ENCODE measurements around the gene AMH. TPM values are rescaled to one million over a fixed set of nuclear protein-coding genes. Genes with fewer than 3 reads are reported as not detected.

AMH gene
- total and polyA plus RNA-seq, 8 donors = 0.45 to 2.0 (median 0.86) TPM; not detected in 2

DNA sequence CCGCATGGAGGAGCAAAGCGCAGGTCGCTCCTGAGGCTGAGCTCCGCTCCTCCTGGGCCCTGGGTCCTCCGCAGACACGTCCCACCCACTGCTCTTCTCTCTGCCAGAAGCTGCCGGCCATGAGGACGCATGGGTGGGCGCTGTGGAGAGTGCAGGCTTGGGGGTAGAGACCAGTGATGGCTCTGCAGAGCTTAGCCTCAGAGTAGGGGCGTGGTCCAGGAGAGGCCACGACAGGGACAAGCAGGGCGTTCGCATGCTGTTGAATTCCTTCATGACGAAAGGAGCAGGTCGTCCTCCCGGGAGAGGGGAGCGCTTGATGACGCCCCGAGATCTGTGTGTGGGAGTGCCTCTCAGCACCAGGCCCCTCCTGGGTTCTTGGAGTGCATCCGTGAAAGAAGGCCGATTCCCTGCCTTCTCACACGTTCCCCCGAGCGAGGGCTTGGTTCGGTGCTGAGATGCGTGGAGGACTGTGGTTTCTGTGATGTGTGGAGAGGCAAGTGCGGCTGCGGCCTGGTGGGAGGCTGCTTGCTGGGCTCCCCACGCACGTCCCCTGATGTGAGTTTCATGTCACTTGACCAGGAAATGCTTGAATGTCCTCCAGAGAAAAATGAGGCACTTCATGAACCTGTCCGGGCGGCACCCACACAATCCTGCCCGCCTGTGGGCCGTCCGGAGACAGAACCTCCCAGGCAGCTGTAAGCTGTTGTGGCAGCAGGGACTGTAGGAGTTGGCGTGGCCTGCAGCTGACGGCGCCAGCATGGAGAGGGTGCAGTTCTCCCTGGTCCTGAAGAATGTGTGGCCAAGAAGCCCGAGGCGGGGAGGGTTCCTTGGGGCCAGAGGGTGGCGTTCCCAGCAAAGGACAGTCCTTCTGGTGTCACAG, 8.0 kb upstream of the AMH start:
- TF ChIP-seq POLR2AphosphoS5 (IDR thresholded peaks at IDR 0.05) (no peak), POLR2A (IDR thresholded peaks at IDR 0.05) (no peak), EP300 (IDR thresholded peaks at IDR 0.05) (no peak)
- TF ChIP-seq, protein P1, sequence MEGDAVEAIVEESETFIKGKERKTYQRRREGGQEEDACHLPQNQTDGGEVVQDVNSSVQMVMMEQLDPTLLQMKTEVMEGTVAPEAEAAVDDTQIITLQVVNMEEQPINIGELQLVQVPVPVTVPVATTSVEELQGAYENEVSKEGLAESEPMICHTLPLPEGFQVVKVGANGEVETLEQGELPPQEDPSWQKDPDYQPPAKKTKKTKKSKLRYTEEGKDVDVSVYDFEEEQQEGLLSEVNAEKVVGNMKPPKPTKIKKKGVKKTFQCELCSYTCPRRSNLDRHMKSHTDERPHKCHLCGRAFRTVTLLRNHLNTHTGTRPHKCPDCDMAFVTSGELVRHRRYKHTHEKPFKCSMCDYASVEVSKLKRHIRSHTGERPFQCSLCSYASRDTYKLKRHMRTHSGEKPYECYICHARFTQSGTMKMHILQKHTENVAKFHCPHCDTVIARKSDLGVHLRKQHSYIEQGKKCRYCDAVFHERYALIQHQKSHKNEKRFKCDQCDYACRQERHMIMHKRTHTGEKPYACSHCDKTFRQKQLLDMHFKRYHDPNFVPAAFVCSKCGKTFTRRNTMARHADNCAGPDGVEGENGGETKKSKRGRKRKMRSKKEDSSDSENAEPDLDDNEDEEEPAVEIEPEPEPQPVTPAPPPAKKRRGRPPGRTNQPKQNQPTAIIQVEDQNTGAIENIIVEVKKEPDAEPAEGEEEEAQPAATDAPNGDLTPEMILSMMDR (IDR thresholded peaks at IDR 0.05) = no peak
- Histone ChIP-seq H3K36me3 (peaks cover 32 to 44% (median 38%) of the 10 kb centered on the region in 4 donors), H3K9me3 (no peaks in the 10 kb centered on the region), H3K4me3 (peak overlapping the region in 2 of 4 donors; percentile 44 to 88), H3K27ac (peak overlapping the region in 3 of 5 donors; percentile 58 to 73 (median 65)), H3K27me3 (no peaks in the 10 kb centered on the region), H3K4me1 (peaks cover 55 to 76% (median 66%) of the 10 kb centered on the region in 4 donors)
- WGBS, 5 donors = 62 to 76% (median 70%) methylated on average over 35 to 41 of the region's 41 CpGs
- intact Hi-C loops (cut with DNase I; ENCODE audit: low total_unique reads) = no loop called here
- DNase-seq = no peak

DNA sequence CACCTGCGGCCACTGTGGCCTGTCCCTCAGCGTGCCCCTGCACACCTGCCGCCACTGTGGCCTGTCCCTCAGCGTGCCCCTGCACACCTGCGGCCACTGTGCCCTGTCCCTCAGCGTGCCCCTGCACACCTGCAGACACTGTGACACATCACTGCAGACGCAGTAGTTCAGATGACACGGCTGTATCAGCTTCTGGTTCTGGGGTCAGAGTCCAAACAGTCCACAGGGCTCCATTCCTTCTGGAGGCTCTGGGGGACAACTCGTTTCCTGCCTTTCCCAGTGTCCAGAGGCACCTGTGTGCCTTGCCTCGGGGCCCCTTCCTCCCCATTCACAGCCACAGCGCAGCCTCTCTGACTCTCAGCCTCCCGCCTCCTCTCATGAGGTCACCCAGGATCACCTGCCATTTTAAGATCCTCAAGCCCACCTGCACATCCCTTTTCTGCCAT, 7.0 kb upstream of the AMH start:
- Histone ChIP-seq H3K27ac (no peak overlapping the region), H3K36me3 (peaks cover 42 to 54% (median 48%) of the 10 kb centered on the region in 4 donors)

DNA sequence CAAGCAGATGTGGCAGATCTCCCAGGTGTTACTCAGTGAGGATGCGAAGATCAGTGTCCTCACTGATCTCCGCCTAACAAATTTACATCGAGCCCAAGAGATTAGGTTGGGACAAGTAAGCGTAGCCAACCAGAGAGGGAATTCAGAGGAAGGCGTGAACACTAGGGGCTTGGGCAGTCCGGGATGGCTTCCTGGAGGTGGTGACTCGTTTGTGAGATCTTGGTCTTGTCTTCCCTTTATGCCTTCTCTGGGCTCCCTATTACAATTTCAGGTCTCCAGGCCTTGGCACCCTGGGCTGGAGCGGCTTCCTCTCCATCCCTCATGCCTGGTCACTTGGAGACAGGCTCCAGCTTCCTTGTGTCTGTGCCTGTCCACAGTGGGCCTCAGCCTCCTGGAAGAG, 6.3 kb upstream of the AMH start:
- Histone ChIP-seq H3K27me3 (peaks cover 0 to 3% (median 0%) of the 10 kb centered on the region in 3 donors), H3K4me3 (no peak overlapping the region), H3K36me3 (peaks cover 49 to 61% (median 55%) of the 10 kb centered on the region in 4 donors), H3K9me3 (no peaks in the 10 kb centered on the region), H3K4me1 (peaks cover 48 to 80% (median 58%) of the 10 kb centered on the region in 4 donors), H3K27ac (no peak overlapping the region)
- TF ChIP-seq, protein P1 (IDR thresholded peaks at IDR 0.05) = no peak
- no peak for TF ChIP-seq POLR2AphosphoS5 (IDR thresholded peaks at IDR 0.05)
- TF ChIP-seq EP300 (IDR thresholded peaks at IDR 0.05) = no peak
- no peak for TF ChIP-seq POLR2A (IDR thresholded peaks at IDR 0.05)
- no peak for DNase-seq
- WGBS, 5 donors = 87 to 92% (median 90%) methylated on average over 7 to 8 of the region's 8 CpGs
- intact Hi-C loops (cut with DNase I; ENCODE audit: low total_unique reads) = no loop called here

More for the DNA sequence above, 7.0 kb upstream of the AMH start:
- intact Hi-C loops (cut with DNase I; ENCODE audit: low total_unique reads) = no loop called here
- Histone ChIP-seq H3K4me1 (peaks cover 55 to 84% (median 63%) of the 10 kb centered on the region in 4 donors), H3K27me3 (no peaks in the 10 kb centered on the region), H3K4me3 (no peak overlapping the region), H3K9me3 (no peaks in the 10 kb centered on the region)
- TF ChIP-seq EP300 (IDR thresholded peaks at IDR 0.05) (no peak), POLR2A (IDR thresholded peaks at IDR 0.05) (no peak), POLR2AphosphoS5 (IDR thresholded peaks at IDR 0.05) (no peak)
- TF ChIP-seq, protein P1 (IDR thresholded peaks at IDR 0.05) = no peak
- DNase-seq = no peak
- 69 to 82% (median 79%) methylated on average over 9 to 12 of the region's 12 CpGs for WGBS, 5 donors

DNA sequence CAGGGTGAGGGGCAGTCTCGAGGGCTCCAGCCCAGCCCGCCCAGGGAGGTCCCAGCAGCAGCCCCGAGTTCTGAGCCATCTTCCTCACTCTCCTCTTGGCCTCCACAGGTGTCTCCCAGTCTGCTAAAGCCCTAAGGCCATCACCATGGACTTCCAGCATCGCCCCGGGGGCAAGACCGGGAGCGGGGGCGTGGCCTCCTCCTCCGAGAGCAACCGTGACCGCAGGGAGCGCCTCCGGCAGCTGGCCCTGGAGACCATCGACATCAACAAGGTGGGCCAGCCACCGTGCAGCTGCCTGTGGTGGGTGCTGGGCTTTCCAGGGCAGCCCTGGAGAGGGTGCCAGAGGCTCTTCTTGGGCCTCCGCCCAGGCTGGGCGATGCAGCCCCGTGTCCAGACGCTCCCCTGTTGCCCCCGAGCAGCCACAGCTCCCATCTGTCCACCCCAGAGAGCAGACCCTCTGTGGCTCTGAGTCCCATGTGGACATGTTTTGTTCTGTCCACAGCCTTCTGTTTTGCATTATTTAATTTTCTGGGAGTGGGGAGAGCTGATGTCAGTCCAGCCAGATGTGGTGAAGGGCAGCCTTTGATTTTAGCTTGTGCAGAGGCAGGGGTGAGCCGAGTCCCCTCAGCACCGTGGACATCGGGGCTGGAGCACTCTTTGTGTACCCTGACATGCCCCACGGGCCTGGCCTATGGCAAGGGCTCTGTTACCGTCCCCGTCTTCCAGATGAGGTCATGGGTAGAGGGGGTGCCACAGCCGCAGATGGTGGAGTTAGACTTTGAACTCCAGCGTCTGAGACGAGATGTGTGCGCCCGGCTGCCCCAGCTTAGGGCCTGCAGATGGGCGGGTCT, 5.6 kb upstream of the AMH start:
- no peak overlapping the region for H3K4me3 ChIP-seq
- H3K27me3 ChIP-seq = peaks cover 0 to 9% (median 0%) of the 10 kb centered on the region in 3 donors
- H3K36me3 ChIP-seq = peaks cover 54 to 67% (median 62%) of the 10 kb centered on the region in 4 donors
- intact Hi-C loops (cut with DNase I; ENCODE audit: low total_unique reads) = no loop called here
- no peak overlapping the region for H3K27ac ChIP-seq
- TF ChIP-seq, protein P1 (IDR thresholded peaks at IDR 0.05) = no peak
- no peak for TF ChIP-seq EP300 (IDR thresholded peaks at IDR 0.05)
- TF ChIP-seq POLR2AphosphoS5 (IDR thresholded peaks at IDR 0.05) = no peak
- TF ChIP-seq POLR2A (IDR thresholded peaks at IDR 0.05) = no peak
- H3K9me3 ChIP-seq = no peaks in the 10 kb centered on the region
- DNase-seq = peak in 1 of 2 donors; percentile 83
- WGBS, 5 donors = 69 to 85% (median 79%) methylated on average over 18 to 32 of the region's 32 CpGs
- H3K4me1 ChIP-seq = peaks cover 41 to 74% (median 51%) of the 10 kb centered on the region in 4 donors

Data from stomach (tissue), 9 donors.